ENCODE data around the gene IL4R.

Gene IL4R

DNA sequence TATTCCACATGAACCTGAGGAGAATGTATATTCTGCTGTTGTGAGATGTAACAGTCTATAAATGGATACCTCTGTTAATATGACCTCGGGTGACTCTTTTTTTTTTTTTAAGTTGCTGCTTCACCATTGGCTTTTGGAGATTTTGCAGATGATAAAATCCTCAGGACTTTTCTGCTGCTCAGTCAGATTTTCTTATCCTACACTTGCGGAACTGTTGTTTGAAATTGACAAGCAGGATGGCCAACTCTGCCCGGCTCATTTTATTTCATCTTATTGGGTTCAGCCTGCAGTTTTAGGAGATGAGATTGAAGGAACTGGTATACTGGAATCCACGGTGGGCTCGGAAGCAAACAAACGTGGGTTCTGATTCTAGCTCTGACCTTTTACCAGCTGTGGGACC, 19.3 kb downstream of the IL4R start:
- no peak for DNase-seq

DNA sequence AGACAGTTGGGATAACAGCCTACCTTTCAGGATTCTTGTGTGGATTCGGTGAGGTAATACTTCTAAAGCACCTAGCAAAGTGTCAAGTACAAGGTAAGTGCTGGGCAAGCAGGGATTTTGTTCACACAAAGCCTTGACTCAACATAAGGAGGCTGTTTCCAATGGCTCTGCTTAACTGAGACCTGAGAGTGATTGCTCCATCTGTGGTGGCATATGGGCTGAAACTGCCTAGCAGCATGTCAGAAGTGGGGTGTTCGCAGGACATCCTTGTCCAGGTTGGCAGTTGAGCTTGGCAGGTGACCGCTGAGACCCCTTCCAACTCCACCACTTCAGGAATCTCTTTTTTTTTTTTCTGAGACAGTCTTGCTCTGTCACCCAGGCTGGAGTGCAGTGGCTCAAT, 19.8 kb downstream of the IL4R start:
- DNase-seq = no peak

DNA sequence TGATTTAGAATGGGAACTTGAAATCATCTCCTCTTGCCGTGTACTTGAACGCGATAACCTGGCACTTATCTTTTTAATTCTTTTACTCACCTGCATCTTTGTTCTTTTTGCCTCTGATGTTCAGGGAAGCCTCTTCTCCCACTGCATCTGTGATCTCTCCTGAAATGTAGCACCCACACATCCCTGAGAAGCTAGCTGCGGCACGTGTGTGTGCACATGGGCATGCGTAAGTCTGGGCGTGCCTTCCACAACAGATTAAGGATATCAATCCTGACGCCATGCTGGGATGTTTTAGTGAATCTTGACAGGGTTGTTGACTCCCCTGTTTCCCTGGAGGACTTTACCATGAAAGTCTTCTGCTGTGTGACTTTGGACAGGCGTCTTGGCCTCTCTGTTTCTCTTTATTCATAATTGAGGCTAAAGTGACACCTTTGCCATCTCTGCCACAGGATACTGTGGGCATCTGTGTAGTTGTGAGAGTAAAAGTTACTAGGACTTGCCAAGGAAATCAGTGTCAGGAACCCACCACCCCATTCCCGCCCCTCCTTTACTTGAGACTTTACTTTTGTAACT, 20.5 kb downstream of the IL4R start:
- no peak for DNase-seq

DNA sequence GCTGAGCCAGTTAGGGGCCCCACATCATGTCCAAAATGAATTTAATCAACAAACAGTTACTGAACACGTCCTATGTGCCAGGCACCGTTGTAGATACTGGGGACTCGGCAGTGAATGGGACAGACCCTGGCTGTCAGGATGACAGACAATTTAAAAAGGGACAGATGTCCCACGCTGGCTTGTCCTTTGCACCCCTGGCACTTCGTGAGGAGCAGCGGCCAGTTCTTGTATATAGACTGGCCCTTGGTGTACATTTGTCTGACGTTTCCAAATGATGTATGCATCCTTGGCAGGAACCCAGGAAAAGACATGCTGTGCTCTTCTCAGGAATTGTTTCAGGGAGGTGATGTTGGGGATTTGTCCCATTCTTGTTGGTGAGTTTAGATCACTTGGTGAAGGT, 21.1 kb downstream of the IL4R start:
- DNase-seq = peak; percentile 44

DNA sequence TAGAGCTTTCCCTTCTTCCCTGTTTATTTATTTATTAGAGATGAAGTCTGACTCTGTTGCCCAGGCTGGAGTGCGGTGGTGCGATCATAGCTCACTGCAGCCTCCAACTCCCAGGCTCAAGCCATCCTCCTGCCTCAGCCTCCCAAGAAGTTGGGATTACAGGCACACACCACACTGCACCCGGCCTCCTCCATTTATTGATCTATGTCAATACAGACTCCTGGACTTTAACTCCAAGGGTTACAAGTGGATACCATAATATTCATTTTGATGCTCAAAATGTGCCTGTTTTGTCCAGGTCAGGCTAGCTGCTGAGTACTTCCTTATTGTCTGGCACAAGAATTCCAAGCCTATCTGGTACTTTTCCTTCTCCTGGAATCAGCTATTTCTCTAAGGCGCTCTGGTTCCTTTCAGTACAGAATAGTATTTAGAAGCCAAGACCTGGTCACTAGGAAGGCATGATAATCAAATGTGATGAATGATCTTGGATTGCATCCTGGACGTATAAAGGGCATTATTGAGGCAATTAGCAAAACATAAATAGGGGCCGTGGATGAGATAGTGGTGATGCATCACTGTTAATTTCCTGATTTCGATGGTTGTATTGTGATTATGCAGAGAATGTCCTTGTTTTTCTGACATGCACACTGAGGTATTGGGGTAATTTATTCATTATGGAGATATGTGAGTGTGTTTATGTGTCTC, 21.7 kb downstream of the IL4R start:
- peak; percentile 62 for DNase-seq

DNA sequence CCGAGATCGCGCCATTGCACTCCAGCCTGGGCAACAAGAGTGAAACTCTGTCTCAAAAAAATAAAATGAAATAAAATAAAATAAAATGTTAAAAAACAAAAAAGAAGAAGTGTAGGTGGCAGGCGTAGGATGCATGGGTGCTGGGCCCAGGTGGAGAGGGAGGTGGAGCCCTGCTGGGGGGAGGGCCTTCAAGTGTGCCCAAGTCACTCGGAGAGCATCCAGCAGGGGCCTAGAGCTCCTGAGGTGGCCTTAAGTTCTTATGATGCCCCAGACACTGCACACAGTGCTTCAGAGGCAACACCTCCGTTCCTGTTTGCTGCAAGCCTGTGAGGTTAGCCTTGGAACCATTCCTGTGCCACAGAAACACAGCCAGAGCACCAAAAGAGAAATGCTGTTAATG, 23.2 kb downstream of the IL4R start:
- no peak for DNase-seq

DNA sequence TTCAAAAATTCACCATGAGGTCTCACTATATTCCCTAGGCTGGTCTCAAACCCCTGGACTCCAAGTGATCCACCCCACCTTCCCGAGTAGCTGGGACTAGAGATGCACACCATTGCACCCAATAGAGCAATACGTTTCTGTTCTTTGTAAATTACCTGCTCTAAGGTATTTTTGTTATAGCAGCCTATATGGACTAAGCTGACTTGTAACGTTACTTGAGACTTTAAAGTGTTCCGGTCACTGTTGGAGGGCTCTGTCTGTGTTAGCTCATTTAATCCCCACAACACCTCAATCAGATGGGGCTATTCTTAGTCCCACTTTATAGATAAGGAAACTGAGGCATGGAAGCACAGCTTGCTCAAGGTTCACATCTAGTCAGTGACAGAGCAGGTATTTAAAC, 25.4 kb downstream of the IL4R start:
- no peak for DNase-seq

DNA sequence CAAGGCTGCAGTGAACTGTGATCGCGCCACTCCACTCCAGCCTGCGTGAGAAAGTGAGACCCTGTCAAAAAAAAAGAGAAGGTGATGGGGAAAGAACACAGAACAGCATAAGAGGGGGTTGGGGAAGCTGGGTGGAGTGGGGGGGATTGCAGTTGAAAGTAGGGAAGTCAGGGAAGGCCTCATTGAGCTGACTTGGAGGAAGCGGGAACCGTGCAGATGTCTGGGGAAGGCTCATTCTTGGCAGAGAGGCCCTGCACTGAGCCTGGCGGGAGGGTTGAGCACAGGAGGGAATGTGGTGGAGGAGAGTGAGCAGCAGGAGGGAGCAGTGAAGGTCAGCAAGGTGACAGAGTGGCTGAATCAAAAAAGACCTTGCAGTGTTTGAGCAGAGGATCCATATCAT, 26.9 kb downstream of the IL4R start:
- DNase-seq = no peak

DNA sequence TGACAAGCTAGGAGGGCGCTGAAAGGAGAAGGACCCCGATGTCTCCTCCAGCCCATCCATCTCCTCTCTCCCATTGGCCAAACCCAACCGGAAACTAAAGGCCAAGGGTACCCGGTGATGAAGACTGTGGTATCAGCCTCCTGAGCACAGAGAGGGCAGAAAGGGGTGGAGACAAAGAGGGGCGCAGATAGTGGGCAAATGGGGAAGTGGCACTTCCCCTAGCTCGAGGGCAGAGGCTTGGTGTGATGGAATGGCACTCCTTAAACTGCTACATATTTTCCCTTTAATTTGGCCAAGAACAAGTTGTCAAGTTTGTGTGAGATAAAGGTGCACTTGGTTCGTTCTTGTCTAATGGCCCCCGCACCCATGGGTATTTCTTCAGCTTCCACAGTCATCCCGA, 27.8 kb downstream of the IL4R start:
- no peak for DNase-seq

DNA sequence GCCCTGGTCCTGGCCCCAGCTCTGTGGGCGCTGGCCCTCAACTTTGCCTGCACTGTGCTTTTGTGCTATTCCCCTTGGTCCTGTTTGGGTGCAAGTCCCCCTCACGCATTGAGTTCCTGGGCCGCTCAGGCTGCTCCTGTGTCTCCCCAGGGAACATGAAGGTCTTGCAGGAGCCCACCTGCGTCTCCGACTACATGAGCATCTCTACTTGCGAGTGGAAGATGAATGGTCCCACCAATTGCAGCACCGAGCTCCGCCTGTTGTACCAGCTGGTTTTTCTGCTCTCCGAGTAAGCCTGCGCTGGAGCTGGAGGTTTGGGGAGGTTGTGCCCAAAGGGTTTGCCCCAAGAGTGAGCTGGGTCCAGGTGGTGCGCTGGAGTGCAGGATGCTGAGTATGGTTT, 28.2 kb downstream of the IL4R start:
- no peak for DNase-seq

DNA sequence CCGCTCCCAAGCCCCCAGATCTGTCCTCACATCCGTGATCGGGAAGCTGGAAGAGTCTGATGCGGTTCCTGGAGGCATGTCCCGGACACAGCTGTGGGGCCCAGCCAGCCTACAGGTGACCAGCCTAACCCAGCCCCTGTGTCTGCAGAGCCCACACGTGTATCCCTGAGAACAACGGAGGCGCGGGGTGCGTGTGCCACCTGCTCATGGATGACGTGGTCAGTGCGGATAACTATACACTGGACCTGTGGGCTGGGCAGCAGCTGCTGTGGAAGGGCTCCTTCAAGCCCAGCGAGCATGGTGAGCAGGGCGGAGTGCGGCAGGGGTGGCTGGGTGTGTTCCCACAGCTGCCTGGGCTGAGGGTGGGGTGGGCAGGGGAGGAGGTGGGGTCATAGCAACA, 30.9 kb downstream of the IL4R start:
- DNase-seq = no peak

DNA sequence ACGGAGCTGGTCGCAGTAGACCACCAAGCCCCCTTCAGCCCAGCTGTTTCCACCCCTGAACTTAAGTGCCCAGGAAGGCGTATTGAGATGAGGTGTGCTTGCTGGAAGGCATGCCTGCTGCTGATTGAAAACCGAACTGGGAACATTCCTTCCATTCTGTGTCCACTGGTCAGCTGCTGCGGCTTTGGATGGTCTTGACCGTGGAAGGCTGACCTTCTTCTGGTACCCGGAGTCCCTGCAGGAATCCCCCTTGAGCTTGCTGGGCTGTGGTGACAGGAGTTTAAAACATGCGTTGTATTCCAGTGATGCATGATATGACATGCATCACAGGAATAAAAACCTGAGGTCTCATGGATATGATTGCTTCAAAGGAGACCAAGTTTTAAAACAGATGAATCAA, 31.4 kb downstream of the IL4R start:
- DNase-seq = no peak

DNA sequence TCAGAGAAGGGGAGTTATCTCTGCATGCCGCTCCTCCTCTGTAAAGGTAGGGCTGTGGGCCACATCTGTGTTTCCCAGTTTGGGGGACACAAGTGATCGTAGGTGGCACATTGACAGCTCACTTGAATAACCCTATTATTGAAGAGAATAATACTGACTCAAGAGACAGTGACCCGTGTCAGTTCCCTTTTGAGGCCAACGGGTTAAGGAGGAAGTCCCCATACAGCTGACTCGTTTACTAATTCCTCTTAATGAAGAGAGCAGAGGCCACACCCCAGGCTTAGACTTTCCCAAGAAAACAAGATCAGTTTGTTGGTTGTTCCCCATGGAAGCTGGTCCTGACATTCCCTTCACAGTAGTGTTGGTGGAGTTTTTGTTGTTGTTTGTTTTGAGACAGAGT, 33.0 kb downstream of the IL4R start:
- DNase-seq = no peak

DNA sequence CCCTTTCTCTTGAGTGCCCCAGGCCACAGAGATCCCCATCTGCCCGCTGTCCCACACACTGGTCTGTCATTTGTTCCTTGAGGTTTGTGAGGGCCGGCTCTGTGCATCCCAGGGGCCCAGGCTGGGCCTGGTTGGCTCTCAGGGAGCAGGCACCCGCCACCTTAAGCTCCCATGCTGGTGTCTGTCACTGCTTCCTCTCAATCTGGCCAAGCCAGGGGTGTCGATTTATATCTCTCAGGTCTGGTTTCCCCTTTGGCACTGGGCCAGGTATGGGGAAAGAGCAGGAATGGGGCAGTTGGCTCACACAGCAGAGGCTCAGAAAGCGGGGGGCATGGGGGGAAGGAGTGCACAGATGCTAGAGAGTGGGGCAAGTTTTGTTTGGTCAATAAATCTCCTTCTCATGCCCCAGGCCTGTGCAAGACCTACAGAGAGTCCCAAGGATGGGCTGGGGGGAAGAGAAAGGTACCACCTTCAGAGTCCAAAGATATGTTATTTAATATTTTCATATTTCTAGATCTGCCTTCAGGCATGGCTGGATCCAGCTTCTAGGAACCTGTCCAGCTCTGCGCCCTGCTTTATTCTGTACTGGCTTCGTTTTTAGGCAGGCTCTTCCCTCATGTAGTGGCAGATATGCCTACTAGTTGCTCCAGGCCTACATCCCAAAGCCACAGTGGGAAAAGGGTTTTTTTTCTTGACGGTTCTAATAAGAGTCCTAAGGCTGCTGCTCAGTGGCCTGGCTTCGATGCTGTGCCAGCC, 34.3 kb downstream of the IL4R start:
- DNase-seq = no peak

DNA sequence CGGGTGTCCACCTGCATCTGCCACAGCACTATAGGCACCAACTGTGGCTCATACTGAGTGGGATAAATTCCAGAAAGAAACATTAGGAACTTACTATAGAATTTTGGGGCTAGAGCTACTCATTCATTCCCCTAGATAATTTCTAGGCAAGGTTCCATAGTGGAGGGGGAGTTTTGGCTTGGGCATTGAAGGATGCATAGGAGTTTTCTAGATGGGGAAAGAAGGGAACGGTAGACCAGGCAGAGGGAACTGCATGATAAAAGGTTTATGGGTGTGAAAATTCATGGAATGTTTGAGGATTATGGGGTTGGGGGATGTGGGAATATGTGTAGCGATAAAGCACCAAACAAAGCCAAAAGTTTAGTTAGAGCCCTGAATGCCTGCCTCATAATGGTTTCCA, 35.5 kb downstream of the IL4R start:
- DNase-seq = no peak

DNA sequence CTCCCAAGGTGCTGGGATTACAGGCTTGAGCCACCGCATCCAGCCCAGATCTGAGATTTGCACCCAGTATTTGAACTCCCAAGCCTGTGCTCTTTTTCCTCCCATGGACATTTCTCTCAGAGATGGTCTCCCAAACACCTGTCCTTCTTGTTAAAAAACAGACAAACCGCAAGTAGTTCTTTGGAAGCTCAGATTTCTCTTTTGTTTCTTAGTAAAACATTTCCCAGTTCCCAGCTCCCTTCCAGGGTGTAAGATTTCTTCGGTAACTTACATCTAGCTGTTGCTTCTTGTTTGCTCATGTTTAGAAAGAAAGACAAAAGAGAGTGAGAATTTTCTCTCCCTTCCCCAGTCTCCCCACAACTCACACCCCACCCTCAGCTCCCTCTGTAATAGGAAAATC, 36.2 kb downstream of the IL4R start:
- DNase-seq = no peak

DNA sequence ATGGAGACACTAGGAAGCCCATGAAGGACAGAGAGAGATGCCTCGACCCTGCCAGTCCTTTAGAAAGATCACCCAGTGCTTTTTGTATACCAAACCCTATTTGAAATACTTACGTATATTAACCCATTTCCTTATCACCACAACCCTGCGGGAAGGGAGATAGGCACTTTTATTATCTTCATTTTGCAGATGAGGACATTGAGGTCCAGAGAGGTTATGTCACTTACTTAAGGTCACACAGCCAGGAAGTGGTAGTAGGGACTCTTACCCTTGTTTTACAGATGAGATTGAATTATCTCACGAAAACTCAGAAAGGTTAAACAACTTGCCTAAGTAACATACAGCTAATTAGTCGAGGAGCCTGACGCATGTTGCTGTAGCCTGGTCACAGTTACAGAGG, 38.2 kb downstream of the IL4R start:
- no peak for DNase-seq

DNA sequence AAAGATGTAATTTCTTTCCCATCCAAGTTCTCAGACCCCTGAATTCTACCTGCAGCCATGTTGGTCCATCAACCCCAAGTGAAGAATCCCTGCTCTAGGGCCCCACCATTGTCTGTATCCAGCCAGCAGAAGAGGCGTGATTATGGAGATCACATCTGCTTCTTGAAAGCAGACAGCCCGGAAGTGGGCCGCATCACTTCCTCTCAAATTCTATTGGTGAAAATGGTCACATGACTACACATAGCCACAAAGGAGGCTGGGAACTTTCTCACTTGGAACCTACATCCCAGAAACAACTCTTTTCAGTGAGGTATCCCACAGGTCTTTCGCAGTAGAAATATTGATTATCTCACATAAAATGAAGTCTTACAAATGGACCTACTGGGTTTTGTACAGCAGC, 40.1 kb downstream of the IL4R start:
- no peak for DNase-seq

DNA sequence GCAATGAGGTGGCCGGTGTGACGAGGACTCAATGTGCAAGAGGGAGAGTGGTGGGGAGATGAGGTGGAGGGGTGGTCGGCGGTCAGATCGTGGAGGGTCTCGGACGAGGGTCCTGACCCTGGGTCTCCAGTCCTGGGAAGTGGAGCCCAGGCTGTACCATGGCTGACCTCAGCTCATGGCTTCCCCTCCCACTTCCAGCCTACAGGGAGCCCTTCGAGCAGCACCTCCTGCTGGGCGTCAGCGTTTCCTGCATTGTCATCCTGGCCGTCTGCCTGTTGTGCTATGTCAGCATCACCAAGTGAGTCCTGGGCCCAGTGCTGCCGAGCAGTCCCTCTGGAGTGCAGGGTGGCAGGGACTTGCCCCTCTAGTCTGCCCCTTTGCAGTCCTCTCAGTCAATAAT, 41.8 kb downstream of the IL4R start:
- peak; percentile 10 for DNase-seq

DNA sequence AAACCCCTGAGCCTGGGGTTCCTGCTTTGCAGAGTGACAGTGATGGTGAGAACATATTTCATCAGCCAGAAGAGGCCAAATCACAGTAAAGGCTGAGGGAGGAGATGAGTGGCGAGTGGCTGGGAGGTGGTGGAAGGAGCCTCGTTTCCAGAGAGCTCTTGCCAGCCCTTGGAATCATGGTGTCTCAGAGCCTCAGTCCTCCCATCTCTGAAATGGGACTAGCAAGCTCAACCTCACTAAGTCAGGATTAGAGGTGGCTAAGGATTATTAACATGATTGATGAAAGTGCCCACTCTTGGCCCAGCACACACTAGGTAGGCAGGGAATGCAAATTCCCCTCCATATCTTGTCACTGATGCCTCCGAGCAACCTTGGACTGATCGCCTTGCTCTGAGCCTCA, 43.0 kb downstream of the IL4R start:
- no peak for DNase-seq

DNA sequence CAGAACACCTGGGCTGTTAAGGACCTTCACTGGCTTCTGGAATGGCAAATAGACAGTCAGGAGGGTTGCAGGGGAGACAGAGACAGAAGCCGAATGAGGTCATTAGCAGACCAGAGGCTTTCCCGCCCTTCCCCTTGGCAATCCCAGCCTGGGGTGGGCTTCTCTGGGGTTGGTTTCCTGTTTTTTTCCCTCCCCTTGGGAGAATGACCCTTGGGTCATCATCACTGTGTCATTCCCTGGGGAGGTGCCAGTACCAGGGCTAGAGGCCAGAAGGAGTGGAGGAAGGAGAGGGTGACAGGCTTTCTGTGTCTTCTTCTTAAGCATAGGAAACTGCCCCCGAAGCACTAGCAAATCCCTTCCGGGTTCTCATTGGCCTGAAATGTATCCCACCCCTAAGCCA, 45.3 kb downstream of the IL4R start:
- no peak for DNase-seq

DNA sequence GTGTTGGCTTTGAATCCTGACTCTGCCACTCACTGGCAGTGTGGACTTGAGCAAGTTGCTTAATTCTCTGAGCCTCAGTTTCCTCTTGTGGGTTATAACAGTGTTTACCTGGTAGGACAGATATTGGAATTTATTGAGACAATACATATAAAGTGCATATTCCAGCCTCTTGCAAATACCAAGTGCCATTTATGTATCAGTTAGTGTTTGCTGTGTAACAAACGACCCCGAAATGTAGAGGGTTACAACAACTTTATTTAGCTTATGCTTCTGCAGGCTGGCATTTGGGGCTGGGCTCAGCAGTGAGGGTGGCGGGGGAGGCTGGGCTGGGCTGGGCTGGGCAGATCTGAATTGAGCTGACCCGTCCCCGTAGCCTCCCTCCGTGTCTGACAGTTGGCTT, 45.8 kb downstream of the IL4R start:
- no peak for DNase-seq

DNA sequence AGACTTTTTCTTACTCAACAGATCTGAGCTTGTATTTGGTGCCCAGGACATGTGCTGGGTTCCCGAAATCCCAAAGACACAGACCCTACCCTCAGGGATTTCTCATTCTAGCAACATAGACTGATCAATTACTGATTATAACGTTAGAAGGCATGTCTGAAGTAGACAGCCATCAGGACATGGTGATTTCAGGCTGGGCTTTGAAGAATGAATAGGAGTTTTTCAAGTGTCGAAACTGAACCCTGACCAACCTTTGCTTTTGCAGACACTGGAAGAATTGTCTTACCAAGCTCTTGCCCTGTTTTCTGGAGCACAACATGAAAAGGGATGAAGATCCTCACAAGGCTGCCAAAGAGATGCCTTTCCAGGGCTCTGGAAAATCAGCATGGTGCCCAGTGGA, 48.2 kb downstream of the IL4R start:
- DNase-seq = no peak

DNA sequence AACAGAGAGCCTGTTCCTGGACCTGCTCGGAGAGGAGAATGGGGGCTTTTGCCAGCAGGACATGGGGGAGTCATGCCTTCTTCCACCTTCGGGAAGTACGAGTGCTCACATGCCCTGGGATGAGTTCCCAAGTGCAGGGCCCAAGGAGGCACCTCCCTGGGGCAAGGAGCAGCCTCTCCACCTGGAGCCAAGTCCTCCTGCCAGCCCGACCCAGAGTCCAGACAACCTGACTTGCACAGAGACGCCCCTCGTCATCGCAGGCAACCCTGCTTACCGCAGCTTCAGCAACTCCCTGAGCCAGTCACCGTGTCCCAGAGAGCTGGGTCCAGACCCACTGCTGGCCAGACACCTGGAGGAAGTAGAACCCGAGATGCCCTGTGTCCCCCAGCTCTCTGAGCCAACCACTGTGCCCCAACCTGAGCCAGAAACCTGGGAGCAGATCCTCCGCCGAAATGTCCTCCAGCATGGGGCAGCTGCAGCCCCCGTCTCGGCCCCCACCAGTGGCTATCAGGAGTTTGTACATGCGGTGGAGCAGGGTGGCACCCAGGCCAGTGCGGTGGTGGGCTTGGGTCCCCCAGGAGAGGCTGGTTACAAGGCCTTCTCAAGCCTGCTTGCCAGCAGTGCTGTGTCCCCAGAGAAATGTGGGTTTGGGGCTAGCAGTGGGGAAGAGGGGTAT, 48.9 kb downstream of the IL4R start:
- no peak for DNase-seq
